ENCODE data around the gene SBF2. TPM values are rescaled to one million over a fixed set of nuclear protein-coding genes. Genes with fewer than 3 reads are reported as not detected.
"Not testable (repeated sequence)": the region's sequence is repeated elsewhere in the genome, so short reads cannot be mapped to it uniquely, and the experiment has no call there.

SBF2 gene
- total RNA-seq, 2 experiments from 2014 or later, result 6.6 to 6.9 TPM

DNA sequence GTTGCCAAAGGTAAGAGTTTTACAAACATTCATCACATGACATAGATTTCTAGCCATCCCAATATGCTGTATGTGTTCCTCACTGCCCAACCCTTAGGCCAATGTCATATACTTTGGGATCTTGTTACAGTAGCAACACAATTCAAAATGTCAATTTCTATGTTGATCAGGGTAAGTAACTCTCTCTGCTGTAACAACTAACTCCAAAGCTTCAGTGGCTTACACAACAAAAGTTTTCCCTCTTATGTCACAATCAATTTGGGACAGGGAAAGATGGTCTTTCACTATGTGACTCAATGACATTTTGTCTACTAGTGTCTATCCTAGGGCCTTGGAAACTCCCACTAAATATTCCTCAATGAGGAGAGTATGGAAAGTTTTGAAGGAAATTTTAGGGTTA, 144.5 kb downstream of the SBF2 start:
- ChIA-PET POLR2A (no interaction called here), CTCF (no interaction called here)

DNA sequence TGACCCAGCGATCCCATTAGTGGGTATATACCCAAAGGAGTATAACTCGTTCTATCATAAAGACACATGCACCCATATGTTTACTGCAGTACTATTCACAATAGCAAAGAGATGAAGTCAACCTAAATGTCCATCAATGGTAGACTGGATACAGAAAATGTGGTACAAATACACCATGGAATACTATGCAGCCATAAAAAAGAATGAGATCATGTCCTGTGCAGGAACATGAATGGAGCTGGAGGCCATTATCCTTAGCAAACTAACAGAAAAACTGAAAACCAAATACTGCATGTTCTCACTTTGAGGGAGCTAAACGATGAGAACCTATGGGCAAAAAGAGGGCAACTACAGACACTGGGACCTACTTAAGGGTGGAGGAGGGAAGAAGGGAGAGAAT, 146.8 kb downstream of the SBF2 start:
- POLR2A ChIA-PET, result no interaction called here
- CTCF ChIA-PET, result interaction anchor here (0.7 kb wide), 1 partner anchor 244 kb away, joined by 3 read pairs; no protein-coding TSS in a partner anchor

DNA sequence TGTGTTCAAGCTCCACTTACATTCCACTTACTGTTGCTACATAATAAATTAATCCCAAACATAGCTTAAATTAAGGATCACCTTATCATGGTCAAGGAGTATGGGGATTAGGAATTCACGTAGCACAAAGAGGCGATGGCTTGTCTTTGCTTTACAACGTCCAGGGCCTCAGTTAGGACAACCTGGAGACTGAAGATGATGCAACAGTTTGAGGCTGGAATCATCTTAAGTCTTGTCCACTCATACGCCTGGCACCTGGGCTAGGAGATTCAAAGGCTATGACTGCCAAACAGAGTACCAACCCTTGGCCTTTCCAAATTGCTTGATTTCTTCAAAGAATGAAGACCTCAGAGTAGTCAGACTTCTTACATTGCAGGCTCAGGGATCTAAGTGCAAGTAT, 149.1 kb downstream of the SBF2 start:
- ChIA-PET CTCF (no interaction called here), POLR2A (no interaction called here)

DNA sequence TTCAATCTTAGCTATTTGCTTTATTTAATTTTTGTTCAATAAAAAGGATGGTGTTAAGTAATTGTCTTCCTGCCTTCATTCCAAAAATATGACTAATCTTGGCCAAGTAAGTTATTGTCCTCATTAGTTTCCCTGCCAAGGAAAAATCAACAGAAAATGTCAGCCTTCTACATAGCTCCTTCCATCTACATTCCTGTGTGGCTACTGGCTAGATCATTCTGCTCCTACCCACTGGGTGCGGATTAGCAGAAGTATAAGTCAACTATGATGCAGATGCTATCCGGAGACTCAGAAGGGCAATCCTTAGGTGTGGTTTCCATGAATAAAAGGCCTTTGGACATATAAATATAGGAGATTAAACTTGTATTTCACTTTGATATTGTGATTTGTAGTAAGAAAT, 154.4 kb downstream of the SBF2 start:
- ChIA-PET POLR2A (no interaction called here), CTCF (no interaction called here)

DNA sequence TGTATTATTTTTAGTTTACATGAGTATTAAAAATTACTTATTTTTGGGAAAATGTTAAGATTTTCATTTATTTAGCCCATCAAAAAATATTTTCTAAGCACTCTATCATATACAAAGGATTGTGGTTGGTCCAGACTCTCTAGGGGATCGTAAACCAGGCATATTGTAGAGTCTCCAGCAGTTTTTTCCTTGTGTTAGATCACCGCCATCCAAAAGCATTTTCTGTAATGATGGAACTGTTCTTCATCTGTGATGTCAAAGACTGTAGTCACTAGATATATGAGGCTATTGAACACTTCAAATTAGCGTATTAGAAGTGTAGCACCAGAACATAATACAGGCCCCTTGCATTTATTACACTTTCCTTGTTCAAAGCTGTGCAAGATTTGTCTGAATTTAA, 154.9 kb downstream of the SBF2 start:
- ChIA-PET POLR2A (no interaction called here), CTCF (no interaction called here)

DNA sequence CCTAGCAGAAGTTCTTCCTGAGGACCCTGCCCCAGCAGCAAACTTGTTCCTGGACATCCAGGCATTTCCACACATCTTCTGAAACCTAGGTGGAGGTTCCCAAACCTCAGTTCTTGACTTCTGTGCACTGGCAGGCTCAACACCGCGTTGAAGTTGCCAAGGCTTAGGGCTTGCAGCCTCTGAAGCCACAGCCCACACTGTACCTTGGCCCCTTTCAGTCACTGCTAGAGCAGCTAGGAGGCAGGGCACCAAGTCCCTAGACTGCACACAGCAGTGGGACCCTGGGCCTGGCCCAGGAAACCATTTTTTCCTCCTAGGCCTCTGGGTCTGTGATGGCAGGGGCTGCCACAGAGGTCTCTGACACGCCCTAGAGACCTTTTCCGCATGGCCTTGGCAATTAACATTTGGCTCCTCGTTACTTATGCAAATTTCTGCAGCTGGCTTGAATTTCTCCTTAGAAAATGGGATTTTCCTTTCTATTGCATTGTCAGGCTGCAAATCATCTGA, 159.0 kb downstream of the SBF2 start:
- CTCF ChIA-PET, result no interaction called here
- POLR2A ChIA-PET, result no interaction called here

DNA sequence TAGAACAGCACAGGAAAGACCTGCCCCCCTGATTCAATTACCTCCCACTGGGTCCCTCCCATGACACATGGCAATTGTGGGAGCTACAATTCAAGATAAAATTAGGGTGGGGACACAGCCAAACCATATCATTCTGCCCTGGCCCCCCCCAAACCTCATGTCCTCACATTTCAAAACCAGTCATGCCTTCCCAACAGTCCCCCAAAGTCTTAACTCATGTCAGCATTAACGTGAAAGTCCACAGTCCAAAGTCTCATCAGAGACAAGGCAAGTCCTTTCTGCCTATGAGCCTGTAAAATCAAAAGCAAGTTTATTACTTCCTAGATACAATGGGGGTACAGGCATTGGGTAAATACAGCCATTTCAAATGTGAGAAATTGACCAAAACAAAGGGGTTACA, 159.8 kb downstream of the SBF2 start:
- POLR2A ChIA-PET, CTCF ChIA-PET: not testable (repeated sequence)

DNA sequence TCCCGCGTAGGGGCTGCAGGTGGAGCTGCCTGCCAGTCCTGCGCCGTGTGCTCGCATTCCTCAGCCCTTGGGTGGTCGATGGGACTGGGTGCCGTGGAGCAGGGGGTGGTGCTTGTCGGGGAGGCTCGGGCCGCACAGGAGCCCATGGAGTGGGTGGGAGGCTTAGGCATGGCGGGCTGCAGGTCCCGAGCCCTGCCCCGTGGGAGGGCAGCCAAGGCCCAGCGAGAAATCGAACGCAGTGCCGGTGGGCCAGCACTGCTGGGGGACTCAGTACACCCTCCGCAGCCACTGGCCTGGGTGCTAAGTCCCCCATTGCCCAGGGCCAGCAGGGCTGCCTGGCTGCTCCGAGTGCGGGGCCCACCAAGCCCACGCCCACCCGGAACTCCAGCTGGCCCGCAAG, 160.8 kb downstream of the SBF2 start:
- CTCF ChIA-PET, POLR2A ChIA-PET: not testable (repeated sequence)

DNA sequence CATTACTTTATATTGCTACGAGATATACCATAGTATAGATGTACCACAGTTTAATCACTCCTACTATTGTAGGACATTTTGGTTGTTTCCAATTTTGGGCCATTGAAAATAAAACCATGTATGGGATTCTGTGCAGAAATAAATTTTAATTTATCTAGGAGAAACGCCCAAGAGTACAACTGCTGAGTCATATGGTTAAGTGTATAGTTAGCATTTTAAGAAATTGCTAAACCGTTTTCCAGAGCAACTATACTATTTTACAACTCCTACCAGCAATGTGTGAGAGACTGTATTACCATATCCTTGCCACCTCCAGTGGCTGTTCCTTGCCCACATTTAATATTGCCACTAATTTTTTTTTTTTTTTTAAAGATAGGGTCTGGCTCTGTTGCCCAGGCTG, 163.1 kb downstream of the SBF2 start:
- ChIA-PET POLR2A (no interaction called here), CTCF (no interaction called here)

DNA sequence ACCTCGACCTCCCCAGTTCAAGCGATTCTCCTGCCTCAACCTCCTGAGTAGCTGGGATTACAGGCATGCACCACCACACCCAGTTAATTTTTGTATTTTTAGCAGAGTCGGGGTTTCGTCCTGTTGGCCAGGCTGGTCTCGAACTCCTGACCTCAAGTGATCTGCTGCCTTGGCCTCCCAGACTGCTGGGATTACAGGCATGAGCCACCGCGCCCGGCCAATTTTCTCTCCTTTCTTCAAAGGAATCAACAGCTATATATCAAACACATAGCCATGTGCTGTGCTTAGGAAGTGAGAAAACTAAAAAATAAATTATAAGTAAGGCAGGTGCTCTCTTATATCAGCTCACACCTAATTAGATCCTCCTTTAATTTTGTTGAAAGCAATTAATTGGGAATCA, 164.8 kb downstream of the SBF2 start:
- POLR2A ChIA-PET, CTCF ChIA-PET: not testable (repeated sequence)

DNA sequence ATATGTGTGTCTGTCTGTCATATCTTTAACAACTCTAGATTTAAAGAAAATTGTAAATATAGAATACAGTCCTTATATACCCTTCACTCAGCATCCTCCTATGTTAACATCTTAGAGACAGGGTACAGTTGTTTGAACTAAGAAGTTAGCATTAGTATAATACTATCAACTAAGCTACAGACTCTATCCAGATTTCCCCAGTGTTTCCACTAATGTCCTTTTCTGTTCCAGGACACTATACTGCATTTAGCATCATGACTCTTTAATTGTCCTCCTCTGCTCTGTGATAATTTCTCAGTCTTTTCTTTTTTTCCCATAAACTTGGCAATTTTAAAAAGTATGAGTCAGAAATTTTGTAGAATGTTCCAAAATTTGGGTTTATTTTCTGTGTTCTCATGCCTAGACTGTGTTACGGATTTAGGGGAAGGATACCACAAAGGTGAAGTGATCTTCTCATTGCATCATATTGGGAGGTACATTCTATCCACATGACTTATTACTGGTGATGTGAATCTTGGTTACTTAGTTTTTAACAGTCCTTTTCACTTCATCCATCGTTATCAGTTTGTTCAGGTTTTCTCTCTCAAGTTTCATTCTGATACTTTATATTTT, 168.4 kb downstream of the SBF2 start:
- ChIA-PET CTCF (no interaction called here), POLR2A (no interaction called here)

DNA sequence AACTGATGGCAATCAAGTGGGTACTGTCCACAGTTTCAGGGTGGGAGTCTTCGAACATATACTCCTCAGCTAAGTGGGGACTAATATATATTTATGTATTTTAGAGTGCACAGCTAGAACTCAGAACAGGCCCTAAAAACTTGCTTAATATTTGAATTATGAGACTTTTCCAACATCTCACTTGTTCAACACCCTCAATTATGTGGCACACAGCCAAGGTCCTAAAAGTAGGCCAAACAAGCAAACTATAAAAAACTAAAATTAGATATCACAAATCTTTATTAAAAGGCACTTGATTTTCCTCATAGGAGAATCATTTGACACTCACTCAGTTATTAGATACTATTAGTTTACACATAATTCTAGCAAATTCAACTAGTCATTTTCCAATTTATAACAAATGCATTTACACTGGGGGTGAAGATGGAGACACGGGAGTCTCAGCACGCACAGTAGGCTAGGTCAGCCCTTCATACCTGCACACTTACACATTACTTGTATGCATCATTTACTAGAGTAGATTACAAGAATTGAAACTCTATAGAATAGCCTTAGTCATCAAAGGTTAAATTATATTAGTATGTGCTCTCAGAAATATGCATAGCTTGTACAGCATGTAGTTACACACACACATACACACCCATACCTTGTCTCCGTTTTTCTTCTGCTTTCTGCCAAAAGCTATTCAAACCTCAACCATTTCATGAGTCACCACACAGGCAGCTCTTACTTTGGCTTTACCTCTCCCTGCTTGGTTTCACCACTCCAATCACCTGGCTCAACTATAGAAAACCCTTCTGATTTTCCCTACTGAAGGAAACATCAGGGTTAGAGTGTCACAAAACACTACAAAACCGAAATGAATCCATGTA, 171.5 kb downstream of the SBF2 start:
- POLR2A ChIA-PET, result no interaction called here
- CTCF ChIA-PET, result no interaction called here

DNA sequence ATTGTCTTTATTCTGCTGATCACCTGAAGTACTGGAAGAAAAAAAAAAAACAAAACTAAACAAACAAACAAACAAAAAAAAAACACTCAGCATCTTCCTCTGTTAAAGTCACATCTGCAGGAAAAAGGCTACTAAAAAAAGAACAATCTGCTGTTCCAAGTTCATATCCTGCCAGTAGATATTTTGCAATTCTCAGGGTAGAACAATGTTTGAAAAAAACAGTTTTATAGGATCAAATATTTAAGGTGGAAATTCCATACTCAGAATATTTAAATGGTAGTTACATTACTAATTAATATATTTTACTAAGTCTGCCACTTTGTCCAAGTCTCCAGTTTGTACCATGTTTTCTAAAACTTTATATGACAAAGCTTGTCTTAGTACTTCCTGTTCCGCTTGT, 175.2 kb downstream of the SBF2 start:
- CTCF ChIA-PET, result no interaction called here
- POLR2A ChIA-PET, result no interaction called here

DNA sequence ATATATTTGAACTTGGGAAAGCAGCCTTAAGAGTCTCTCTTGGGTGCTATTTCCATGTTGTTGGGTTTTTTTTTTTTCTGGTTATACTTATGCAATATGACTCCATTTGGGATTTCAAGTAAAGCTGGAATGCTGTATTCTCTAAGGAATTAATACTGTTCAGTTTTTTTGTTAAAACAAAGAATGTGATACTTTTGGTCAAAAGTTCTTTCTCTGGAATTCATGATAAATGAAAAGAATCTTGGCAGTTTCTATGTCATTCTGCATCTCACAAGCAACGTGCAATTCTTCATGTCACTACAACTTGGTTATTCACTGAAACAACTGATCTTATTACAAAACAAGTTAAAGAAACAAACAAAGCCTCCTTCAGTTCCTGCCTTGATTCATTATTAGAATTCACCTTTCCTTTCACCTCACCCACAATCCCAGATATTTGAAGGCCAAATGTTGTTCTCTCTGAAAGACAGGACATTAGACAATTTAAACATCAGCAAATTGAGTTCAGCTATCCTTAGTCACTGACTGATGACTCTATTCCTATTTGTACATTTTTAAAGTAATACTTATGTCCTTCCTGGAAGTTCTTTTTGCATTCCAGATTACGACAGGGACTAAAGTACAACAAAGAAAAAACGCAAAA, 176.2 kb downstream of the SBF2 start:
- POLR2A ChIA-PET, result no interaction called here

DNA sequence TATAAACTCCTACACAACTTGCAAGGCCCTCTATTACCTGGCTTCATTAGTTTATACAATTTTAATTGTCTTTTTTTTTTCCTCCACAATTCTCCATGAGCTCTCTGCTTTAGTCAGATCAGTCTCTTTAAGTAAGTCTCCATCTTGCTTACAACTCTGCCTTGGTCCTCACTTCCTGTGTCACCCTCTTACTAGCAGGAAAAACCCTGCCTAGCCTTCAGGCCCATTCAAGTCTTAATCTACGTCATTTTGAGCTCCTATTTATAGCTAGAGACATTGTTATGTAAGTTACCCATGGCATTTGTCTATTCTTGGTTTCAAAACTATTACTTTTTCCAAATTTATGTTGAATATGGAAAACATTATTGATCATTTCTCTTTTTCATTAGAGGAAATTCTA, 177.4 kb downstream of the SBF2 start:
- ChIA-PET CTCF (no interaction called here), POLR2A (no interaction called here)

More for the DNA sequence above, 176.2 kb downstream of the SBF2 start:
- CTCF ChIA-PET, result interaction anchor here (0.6 kb wide), 1 partner anchor 202 kb away, joined by 5 read pairs; no protein-coding TSS in a partner anchor

DNA sequence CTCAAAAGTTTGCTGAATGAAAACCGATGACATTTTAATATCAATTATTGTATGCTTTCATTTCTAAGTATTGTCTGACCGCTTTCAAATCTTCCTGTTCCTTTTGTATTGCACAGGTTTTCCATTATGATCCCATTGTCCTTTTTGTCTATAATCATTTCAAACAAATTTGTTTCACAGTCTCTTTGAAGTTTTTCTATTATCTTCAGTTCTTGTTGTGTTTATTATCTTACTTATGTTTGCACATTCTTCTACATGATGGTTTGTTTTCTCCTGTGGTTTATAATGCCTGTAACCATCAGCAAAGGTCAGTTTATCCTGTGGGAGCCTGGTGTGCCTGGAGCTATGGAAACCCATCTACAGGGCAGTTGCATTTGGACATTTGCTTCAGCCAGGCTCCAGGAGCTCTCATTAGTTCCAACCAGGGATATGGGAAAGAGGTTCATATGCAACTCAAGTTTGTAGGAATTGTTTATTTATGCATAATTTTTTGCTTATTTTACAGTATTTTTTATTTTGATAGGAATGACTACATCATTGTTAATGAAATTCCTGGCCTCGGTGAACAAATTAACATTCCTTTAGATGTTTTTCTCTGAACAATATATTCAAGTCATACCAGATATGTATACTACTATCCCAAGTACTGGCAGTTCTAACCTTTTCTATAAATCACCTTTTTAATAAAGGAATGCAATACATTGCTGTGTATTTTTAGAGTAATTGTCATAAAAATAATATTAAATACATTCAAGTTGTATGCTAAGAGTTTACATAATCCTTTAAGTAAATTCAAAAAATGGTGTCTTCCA, 179.2 kb downstream of the SBF2 start:
- CTCF ChIA-PET, result no interaction called here
- POLR2A ChIA-PET, result no interaction called here

DNA sequence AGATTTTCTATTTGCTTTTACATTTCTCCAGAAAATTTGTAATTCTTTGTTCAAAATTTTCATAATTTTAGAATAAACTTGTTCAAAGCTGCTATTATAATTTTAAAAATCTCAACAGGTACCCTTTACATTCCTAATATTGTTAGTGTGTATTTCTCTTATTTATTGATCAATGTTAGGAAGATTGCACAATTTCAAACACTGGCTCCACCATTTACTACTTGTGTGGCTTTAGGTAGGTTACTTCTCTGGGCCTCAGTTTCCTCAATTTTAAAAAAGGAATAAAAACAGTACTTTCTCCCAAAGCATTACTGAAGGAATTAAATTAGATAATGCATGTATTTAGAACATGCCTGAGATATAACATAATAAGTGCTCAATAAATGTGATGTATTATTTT, 180.2 kb downstream of the SBF2 start:
- CTCF ChIA-PET, result no interaction called here
- POLR2A ChIA-PET, result no interaction called here

DNA sequence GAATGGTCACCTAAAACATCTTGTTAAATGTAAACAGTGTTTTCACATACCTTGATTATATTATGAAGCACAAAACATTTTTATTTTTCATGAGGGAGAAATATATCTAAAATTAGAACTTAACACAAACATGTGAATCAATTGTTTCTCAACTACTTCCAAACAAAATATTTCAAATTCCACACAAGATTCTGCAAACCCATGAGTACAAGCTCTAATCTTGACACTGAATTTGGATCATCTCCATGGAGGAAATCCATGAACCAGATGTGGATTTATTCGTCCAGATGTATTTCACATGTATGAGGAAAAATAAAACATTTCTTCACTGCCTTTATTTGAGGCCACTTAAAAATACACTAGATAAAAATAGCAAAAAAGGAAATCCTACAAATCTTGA, 184.2 kb downstream of the SBF2 start:
- POLR2A ChIA-PET, result no interaction called here
- CTCF ChIA-PET, result no interaction called here

DNA sequence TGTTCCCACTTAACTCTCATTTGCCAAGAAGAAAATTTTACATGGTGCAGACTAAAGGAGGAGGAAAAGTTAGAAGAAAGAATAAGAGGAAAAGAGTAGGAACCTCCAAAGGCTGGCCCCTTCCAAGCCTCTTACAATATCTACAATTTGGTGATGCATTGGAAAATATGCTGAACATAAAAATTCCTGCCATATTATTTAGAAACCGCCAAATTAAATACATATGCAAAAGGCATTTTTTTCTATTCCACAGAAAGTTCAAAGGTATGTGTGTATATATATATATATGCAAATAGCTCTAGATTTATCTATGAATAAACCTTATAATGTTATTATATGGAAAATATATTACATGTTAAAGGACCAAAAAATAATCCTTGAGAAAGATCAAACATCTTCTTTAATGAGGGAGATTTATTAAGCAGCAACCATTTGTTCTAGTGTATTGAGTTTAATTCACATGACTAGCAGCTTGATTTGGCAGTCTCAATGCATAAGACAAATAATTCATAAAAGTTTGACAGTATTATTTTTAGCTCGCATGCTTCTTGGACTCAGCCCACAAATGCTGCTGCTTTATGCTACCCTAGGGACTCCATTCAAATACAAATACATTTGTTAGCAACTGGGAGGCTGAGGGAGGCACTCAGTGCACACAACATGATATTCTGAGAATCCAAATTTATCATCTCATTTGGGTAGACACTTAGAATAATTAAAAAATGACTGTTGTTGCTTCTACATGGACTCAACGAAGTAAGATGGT, 184.9 kb downstream of the SBF2 start:
- POLR2A ChIA-PET, result no interaction called here

DNA sequence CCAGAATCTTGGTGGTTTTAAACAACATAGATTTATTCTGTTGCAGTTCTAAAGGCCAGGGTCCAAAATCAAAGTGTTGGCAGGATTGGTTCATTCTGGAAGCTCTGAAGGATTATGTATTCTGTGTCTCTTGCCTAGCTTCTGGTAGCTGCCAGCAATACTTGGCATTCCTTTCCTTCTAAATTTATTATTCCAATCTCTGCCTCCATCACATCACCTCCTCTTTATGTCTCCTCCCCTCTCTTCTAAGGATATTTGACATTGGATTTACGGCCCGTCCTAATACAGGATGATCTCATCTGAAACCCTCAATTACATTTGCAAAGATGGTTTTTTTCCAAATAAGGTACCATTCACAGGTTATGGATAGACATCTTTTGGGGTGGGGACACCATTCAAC, 186.5 kb downstream of the SBF2 start:
- CTCF ChIA-PET, result no interaction called here
- POLR2A ChIA-PET, result no interaction called here

More for the DNA sequence above, 184.9 kb downstream of the SBF2 start:
- CTCF ChIA-PET, result interaction anchor here (0.7 kb wide), 1 partner anchor 183 kb away, joined by 3 read pairs; no protein-coding TSS in a partner anchor

Measured in activated CD8-positive, alpha-beta memory T cell treated with anti-CD3 and anti-CD28 coated beads for 36 hours (primary cell).